ENCODE measurements around the gene FBXO39. TPM values are rescaled to one million over a fixed set of nuclear protein-coding genes. Genes with fewer than 3 reads are reported as not detected.
"Not testable (repeated sequence)": the region's sequence is repeated elsewhere in the genome, so short reads cannot be mapped to it uniquely, and the experiment has no call there.

FBXO39 gene
- total RNA-seq, result 1 to 10 TPM in 2 of 4 donors, under 1 TPM in 1, not detected in 1; 0.22 to 2.1 (median 1.1) TPM

GRCh38 chr17:6775871-6776405 lies at the start of gene FBXO39:
Gene FBXO39, plus strand, starts transcription at chr17:6776215. Its CDS starts 3,654 bp downstream, at chr17:6779869.
- Histone ChIP-seq H3K9me3 (no peaks in the 10 kb centered on the region), H3K4me3 (replicated peaks in 1 of 3) (no peak within 1 kb of the TSS), H3K36me3 (peaks cover 20 to 28% of the 10 kb centered on the region in 2 donors), H3K4me1 (peaks cover 0 to 5% of the 10 kb centered on the region in 2 donors), H3K27ac (no peak within 1 kb of the TSS), H3K27me3 (no peaks in the 10 kb centered on the region)
- intact Hi-C loops (cut with DNase I), result no loop called here
- no peak for DNase-seq
- no peak for TF ChIP-seq POLR2A (IDR thresholded peaks at IDR 0.05)
- WGBS, 2 donors, result 0 to 9% methylated on average over 12 to 18 of the region's 49 CpGs

DNA sequence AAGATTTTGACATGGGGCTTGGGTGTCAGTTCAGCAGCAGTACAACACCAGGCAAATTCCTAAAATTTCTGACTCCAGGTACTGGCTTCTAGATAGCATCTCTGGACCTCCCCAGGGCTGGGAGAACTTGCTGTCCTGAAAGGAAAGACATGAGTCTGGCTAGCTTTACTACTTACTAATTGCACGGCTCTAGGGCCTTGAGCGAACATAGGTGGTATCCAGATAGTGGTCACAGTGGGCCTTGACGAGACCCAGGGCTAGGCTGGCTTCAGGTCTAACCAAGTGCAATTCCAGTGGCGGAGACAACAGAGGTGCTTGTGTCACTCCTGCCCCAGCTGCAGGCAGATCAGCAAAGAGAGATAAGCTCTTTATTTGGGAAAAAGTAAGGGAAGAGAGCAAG lies 46.5 kb upstream of the FBXO39 start:
- Histone ChIP-seq H3K4me3 (replicated peaks in 1 of 3) (no peak overlapping the region), H3K36me3 (no peaks in the 10 kb centered on the region), H3K9me3 (no peaks in the 10 kb centered on the region), H3K4me1 (no peaks in the 10 kb centered on the region), H3K27ac (no peak overlapping the region), H3K27me3 (no peaks in the 10 kb centered on the region)
- no peak for TF ChIP-seq POLR2A (IDR thresholded peaks at IDR 0.05)
- TF ChIP-seq, protein P1, sequence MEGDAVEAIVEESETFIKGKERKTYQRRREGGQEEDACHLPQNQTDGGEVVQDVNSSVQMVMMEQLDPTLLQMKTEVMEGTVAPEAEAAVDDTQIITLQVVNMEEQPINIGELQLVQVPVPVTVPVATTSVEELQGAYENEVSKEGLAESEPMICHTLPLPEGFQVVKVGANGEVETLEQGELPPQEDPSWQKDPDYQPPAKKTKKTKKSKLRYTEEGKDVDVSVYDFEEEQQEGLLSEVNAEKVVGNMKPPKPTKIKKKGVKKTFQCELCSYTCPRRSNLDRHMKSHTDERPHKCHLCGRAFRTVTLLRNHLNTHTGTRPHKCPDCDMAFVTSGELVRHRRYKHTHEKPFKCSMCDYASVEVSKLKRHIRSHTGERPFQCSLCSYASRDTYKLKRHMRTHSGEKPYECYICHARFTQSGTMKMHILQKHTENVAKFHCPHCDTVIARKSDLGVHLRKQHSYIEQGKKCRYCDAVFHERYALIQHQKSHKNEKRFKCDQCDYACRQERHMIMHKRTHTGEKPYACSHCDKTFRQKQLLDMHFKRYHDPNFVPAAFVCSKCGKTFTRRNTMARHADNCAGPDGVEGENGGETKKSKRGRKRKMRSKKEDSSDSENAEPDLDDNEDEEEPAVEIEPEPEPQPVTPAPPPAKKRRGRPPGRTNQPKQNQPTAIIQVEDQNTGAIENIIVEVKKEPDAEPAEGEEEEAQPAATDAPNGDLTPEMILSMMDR (IDR thresholded peaks at IDR 0.05), result no peak
- intact Hi-C loops (cut with DNase I), result no loop called here
- 75 to 80% methylated on average over 4 of the region's 4 CpGs for WGBS, 2 donors
- no peak for DNase-seq

GRCh38 chr17:6746665-6747064 lies 29.4 kb upstream of the FBXO39 start:
- H3K9me3 ChIP-seq; intact Hi-C loops (cut with DNase I); H3K36me3 ChIP-seq; H3K4me1 ChIP-seq; H3K27ac ChIP-seq; DNase-seq; H3K27me3 ChIP-seq; H3K4me3 ChIP-seq (replicated peaks in 1 of 3): not testable (repeated sequence)
- WGBS, 2 donors, result 95 to 97% methylated on average over 6 of the region's 6 CpGs

- no peaks in the 10 kb centered on the region for H3K9me3 ChIP-seq
- H3K27me3 ChIP-seq, result no peaks in the 10 kb centered on the region
- intact Hi-C loops (cut with DNase I), result no loop called here
- H3K36me3 ChIP-seq, result no peaks in the 10 kb centered on the region
- H3K4me1 ChIP-seq, result peaks cover 0 to 14% of the 10 kb centered on the region in 2 donors
- no peak overlapping the region for H3K27ac ChIP-seq
- TF ChIP-seq POLR2A (IDR thresholded peaks at IDR 0.05), result no peak
- TF ChIP-seq, protein P1 (IDR thresholded peaks at IDR 0.05), result no peak
- no peak overlapping the region for H3K4me3 ChIP-seq (replicated peaks in 1 of 3)
- DNase-seq, result no peak
These were observed 27.4 kb upstream of the FBXO39 start for GRCh38 chr17:6748617-6749016.

GRCh38 chr17:6749519-6749918 lies 26.5 kb upstream of the FBXO39 start:
- H3K27ac ChIP-seq, result no peak overlapping the region
- no peak overlapping the region for H3K4me3 ChIP-seq (replicated peaks in 1 of 3)
- no peaks in the 10 kb centered on the region for H3K36me3 ChIP-seq
- no peaks in the 10 kb centered on the region for H3K27me3 ChIP-seq
- intact Hi-C loops (cut with DNase I), result no loop called here
- DNase-seq, result no peak
- peaks cover 0 to 16% of the 10 kb centered on the region in 2 donors for H3K4me1 ChIP-seq
- no peak for TF ChIP-seq POLR2A (IDR thresholded peaks at IDR 0.05)
- TF ChIP-seq, protein P1 (IDR thresholded peaks at IDR 0.05), result no peak
- 90 to 92% methylated on average over 6 of the region's 6 CpGs for WGBS, 2 donors
- H3K9me3 ChIP-seq, result no peaks in the 10 kb centered on the region

GRCh38 chr17:6752068-6752909 lies 23.7 kb upstream of the FBXO39 start:
- H3K4me1 ChIP-seq, result peaks cover 0 to 25% of the 10 kb centered on the region in 2 donors
- TF ChIP-seq, protein P1 (IDR thresholded peaks at IDR 0.05), result no peak
- TF ChIP-seq POLR2A (IDR thresholded peaks at IDR 0.05), result no peak
- WGBS, 2 donors, result 54 to 56% methylated on average over 7 of the region's 7 CpGs

More at GRCh38 chr17:6752068-6752909, 23.7 kb upstream of the FBXO39 start:
- H3K36me3 ChIP-seq, result no peaks in the 10 kb centered on the region
- H3K4me3 ChIP-seq (replicated peaks in 1 of 3), result no peak overlapping the region
- no peaks in the 10 kb centered on the region for H3K9me3 ChIP-seq
- intact Hi-C loops (cut with DNase I), result no loop called here
- H3K27me3 ChIP-seq, result no peaks in the 10 kb centered on the region
- H3K27ac ChIP-seq, result peak overlapping the region; percentile 70 to 74 (median 72)
- DNase-seq, result peak in 1 of 2 donors; percentile 9
